Anterior cingulate cortex (tissue), 58 donors: ENCODE results near the gene ZBTB22.
A peak's percentile ranks its signal among the peaks of the same experiment; 100 is the strongest.
"Not testable (repeated sequence)": the region's sequence is repeated elsewhere in the genome, so short reads cannot be mapped to it uniquely, and the experiment has no call there.

Source experiments
- DNase-seq, 58 donors: peaks; one replicate each; lab custom pipeline; 2025; lab: John Stamatoyannopoulos, UW

ZBTB22 gene, protein sequence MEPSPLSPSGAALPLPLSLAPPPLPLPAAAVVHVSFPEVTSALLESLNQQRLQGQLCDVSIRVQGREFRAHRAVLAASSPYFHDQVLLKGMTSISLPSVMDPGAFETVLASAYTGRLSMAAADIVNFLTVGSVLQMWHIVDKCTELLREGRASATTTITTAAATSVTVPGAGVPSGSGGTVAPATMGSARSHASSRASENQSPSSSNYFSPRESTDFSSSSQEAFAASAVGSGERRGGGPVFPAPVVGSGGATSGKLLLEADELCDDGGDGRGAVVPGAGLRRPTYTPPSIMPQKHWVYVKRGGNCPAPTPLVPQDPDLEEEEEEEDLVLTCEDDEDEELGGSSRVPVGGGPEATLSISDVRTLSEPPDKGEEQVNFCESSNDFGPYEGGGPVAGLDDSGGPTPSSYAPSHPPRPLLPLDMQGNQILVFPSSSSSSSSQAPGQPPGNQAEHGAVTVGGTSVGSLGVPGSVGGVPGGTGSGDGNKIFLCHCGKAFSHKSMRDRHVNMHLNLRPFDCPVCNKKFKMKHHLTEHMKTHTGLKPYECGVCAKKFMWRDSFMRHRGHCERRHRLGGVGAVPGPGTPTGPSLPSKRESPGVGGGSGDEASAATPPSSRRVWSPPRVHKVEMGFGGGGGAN

DNA sequence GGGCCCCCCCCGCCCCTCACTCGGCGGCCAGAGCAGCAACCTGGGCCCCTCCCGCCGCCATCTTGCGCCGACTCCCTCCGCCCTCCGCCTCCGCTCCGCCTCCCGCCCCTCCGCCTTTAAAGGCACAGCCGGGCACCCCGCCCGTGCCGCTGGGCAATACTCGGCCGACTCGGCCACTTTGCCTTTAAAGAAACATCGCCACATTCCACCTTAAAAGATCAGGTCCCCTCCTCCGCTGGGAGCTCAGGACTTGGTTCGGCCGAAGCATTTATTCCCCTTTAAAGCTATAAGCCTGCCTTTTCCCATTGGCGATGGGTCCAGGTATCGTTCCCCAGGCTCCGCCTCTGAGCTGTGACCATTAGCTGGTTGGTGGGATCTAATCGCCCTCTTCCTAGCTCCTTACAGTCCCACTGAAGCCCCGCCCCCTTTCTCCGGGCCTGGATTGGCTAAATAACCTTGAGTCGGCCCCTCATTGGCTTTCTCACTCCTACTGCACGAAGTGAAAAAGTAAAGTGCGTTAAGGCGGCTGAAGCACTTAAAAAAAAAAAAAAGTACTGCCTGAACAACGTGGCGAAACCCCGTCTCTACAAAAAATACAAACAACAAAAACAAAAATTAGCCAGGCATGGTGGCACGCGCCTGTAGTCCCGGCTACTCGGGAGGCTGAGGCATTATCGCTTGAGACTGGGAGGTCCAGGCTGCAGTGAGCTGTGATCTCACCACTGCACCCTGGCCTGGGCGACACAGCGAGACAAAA, at the start of gene ZBTB22:
ZBTB22 (minus strand) TSS at position 76 of the 757 bp plus-strand sequence. CDS start 828 bp downstream, outside the sequence.
- peak; percentile 43 to 99 (median 97) for DNase-seq

DNA sequence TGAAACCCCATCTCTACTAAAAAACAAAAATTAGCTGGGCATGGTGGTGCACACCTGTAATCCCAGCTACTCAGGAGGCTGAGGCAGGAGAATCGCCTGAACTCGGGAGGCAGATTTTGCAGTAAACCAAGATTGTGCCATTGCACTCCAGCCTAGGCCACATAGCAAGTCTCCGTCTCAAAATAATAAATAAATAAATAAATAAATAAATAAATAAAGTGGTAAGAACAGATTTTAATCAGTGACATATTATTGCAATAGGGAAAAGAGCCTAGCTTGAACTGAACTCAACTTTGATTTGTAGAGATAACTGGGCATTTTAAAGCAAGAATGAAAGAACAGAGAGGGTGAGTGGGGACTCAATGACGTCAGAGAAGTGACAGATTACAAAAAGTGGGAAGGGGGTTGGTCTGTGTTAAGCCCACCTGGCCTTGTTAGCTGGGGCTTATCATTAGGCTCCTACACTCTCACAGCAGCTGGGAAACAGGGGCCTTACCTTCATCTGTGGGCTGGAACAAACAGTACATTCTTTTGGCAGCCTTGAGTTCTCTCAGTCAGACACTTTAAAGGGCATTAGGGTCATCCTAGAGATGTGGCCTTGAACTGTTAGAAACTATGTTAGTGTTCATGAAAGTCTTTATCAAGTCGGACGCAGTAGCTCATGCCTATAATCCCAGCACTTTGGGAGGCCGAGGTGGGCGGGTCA, 49.6 kb upstream of the ZBTB22 start:
- DNase-seq, result no peak

DNA sequence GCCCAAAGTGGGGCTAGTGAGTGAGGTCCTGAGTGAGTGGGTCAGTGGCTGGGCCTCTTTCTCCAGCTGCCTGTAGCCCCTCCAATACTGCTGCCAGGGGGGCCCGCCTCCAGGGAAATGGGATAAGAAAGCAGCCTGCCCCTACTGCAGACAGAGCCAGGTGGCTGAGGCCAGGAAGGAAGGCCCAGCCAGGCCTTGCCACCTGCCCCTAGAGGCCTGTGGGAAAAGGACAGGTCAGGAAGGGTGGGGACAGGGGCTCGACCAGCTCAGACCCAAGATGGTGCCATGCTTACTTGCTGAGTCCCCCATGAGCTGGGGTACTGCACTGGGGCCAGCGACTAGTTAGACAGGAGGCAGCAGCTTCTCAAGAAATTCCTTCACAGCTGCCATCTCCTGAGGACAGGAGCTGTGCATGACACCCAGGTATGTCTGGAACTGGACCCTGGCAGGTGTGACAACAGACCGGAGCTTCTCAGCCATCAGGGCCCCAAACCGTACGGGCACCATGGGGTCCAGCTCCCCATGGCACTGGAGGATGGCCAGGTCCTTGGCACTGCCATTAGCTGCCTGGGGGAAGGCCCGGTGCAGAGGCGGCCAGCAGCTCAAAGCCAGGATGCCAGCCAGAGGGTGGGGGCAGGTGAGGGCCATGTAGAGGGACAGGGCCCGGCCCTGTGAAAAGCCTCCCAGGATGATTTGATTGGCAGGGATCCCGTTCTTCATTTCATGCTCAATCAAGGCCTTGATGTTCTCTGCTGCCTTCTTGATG, 47.8 kb upstream of the ZBTB22 start:
- not testable (repeated sequence) for DNase-seq

DNA sequence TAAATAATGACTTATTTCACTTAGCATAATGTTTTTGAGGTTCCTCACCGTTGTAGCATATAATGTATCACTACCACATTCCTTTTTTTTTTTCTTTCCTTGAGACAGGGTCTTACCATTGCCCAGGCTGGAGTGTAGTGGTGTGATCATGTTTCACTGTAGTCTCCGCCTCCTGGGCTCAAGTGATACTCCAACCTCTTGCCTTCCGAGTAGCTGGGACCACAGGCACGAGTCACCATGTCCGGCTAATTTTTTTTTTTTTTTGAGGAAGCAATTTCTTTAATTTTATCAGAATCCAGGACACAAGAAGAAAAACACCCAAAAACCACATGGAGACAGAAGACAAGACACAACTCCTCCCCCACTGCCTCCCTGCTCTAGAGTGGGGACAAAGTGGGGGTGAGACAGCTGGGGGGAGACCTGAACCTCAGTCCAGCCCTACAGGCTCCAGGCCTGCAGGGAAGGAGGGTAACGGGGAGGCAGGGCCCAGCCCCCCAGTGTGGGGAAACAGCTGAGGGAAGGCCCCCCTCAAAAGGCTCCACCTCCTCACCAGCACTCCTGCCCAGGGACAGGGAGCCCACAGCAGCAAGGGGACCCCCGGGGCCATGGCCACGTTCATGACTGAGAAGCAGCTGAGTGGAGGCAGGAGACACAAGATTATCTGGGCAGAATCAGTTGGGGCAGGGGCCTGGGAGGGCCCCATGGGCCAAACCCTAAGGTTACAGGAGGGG, 47.1 kb upstream of the ZBTB22 start:
- DNase-seq, result not testable (repeated sequence)

DNA sequence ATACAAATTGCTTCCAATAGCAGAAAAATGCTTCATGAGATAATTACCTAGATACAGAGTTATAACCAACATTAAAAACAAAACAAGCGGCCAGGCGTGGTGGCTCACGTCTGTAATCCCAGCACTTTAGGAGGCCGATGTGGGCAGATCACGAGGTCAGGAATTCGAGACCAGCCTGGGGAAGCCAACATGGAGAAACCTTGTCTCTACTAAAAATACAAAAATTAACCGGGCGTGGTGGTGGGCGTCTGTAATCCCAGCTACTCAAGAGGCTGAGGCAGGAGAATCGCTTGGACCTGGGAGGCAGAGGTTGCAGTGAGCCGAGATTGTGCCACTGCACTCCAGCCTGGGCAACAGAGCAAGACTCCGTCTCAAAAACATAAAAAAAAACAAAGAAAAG, 45.9 kb upstream of the ZBTB22 start:
- not testable (repeated sequence) for DNase-seq

DNA sequence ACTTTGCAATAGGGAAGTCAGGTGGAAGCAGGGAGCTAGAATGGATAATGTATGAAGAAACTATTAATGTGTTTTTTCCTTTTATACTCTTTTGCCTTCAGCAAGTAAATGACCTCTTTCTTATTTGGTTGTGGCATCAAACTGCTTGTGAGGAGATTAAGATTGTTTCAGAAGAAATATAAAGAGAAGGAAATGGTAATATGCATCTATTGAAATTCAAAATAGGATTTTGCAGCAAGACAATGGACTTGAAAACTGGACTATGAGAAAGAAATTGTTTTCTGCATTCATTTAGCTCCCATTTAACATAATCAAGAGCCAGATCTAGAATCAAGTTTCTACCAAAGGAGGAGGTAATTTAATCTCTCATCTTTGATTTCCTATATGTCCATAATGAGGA, 41.8 kb upstream of the ZBTB22 start:
- DNase-seq, result no peak

DNA sequence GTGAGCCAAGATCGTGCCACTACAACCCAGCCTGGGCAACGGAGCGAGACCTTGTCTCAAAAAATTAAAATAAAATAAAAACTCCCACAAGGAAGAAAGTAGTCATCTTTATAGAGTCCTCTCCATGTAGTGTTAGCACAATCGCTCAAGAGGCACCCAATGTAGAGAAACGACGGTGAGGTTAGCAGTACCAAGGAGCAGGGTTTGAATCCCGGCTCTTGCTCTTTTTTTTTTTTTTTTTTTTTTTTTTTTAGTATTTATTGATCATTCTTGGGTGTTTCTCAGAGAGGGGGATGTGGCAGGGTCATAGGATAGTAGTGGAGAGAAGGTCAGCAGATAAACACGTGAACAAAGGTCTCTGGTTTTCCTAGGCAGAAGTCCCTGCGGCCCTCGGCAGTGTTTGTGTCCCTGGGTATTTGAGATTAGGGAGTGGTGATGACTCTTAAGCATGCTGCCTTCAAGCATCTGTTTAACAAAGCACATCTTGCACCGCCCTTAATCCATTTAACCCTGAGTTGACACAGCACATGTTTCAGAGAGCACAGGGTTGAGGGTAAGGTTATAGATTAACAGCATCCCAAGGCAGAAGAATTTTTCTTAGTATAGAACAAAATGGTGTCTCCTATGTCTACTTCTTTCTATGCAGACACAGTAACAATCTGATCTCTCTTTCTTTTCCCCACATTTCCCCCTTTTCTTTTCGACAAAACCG, 39.8 kb upstream of the ZBTB22 start:
- not testable (repeated sequence) for DNase-seq

DNA sequence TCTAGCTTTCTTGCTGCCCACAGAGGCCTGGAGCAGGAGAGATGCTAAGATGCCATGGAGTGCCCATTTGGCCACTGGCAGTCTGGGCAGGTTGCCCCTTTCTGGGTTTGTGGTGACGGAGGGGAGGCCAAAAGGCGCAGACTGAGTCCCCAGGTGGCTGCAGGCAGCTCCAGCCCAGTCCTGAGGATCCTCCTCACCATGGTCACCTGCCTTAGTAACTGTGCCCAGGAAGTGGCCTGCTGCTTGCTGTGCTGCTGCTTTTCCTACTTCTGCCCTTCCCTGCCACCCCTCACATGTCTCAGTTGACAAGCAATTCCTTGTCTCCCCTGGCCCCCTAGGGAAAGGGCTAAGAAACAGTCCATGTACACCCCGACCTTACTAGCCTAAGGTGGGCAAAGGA, 38.8 kb upstream of the ZBTB22 start:
- DNase-seq, result no peak

DNA sequence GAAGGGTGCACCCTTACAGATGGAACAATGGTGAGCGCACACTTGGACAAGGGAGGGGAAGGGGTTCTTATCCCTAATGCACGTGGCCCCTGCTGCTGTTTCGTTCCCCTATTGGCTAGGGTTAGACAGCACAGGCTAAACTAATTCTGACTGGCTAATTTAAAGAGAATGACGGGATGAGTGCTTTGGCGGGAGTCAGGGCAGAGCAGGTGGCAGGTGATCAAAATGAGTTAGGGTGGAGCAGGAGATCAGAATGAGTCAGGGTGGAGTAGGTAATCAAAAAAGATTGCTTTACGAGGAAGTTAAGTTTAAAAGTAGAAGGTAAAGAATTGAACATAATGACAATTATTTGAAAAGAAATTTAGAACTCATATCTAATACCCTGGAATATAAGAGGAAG, 38.3 kb upstream of the ZBTB22 start:
- DNase-seq, result not testable (repeated sequence)

DNA sequence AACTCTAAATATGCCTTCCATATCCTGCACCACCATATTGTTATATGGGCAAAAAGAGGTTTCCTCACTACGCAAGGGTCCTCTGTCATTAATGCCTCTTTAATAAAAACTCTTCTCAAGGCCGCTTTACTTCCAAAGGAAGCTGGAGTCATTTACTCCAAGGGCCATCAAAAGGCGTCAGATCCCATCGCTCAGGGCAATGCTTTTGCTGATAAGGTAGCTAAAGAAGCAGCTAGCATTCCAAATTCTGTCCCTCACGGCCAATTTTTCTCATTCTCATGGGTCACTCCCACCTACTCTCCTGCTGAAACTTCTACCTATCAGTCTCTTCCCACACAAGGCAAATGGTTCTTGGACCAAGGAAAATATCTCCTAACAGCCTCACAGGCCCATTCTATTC, 30.3 kb upstream of the ZBTB22 start:
- no peak for DNase-seq

DNA sequence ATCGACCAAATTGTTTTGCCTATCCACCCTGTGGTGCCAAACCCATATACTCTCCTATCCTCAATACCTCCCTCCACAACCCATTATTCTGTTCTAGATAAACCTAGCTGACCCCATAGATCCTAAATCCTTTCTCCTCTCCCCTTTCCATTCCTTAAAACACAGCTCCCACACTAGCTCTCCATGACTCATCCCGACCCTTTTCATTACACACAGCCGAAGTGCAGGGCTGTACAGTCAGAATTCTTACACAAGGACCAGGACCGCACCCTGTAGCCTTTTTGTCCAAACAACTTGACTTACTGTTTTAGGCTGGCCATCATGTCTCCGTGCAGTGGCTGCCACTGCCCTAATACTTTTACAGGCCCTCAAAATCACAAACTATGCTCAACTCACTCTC, 29.4 kb upstream of the ZBTB22 start:
- DNase-seq, result not testable (repeated sequence)

DNA sequence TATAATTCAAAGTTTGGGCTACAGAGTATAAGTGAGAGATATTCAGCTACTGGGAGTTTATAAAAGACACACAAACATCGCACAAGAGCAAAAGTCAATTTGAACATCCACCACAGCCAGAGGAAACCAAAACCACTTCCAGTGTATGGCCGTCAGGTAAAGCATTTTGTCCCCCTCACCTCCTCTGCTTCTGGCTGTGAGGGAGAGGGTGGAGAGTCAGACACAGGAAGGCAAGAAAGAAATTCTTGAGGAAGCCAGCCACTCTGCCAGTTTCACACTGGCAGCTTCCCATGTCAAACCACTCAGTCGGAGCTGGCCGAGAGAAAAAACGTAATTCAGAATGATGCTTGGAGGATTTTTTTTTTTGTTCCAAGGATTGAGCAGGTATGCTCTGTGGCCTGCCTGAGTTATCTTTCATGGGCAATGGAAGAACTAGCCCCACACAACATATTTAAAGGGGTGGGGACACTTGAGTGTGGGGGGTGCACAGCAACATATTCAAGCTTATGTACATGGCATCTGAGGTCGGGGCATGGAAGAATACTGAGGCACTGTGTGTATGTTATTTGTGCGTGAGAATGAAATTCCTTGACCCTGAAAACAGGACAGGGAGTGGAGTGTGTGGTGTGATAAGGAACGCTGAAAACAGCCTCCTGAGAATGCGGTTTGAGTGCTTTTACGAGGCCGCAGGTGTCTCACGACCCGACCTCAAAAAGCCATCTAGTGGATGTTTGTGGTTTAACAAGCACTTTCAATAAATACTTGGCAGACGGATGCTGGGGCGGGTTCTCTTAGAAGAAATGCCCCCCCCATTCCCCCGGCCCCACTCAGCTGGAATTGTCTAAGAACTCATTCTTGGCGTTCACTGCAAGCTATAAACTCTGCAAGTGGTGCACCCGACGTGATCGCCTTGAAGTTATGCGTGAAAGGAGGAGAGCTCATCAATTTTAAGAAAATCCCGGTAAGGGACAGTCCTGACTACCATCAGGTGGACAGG, 27.5 kb upstream of the ZBTB22 start:
- DNase-seq, result peak in 23 of 58 donors; percentile 1 to 36 (median 9)

DNA sequence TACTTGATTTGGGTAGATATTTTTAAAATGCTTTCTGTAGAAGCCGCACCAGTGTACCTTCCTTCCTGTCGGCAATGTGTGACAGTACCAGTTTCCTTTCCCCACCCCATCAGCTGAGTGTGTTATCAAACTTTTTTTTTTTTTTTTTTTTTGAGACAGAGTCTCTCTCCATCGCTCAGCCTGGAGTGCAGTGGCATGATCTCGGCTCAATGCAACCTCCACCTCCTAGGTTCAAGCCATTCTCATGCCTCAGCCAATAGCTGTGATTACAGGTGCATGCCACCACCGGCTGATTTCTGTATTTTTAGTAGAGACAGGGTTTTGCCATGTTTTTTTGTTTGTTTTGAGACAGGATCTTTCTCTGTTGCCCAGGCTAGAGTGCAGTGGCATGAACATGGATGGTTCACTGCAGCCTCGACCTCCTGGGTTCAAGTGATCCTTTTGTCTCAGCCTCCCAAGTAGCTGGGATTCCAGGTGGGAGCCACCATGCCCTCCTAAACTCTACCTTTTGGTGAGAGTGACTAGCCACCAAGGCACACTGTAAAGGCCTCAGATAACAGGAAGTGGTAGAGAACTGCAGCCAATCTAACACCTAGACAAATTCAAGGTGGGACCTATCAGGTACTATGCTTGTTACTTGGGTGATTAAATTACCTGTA, 26.5 kb upstream of the ZBTB22 start:
- no peak for DNase-seq

DNA sequence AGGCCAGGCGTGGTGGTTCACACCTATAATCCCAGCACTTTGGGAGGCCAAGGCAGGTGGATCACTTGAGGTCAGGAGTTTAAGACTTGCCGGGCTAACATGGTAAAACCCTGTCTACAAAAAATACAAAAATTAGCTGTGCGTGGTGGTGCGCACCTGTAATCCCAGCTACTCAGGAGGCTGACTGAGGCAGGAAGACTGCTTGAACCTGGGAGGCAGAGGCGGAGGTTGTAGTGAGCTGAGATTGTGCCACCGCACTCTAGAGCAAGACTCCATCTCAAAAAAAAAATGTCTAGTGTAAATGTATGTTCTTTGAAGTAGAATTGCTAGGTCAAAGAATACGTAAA, 26.0 kb upstream of the ZBTB22 start:
- not testable (repeated sequence) for DNase-seq

DNA sequence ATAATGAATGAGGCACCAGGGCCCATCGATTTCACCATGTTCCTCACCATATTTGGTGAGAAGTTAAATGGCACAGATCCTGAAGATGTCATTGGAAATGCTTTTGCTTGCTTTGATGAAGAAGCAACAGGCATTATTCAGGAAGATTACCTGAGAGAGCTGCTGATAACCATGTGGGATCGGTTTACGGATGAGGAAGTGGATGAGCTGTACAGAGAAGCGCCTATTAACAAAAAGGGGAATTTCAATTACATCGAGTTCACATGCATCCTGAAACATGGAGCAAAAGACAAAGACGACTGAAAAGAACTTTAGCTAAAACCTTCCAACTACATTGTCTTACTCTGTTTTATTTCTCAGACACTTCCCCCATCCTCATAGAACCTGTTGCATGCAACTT, 21.6 kb upstream of the ZBTB22 start:
- DNase-seq, result no peak

DNA sequence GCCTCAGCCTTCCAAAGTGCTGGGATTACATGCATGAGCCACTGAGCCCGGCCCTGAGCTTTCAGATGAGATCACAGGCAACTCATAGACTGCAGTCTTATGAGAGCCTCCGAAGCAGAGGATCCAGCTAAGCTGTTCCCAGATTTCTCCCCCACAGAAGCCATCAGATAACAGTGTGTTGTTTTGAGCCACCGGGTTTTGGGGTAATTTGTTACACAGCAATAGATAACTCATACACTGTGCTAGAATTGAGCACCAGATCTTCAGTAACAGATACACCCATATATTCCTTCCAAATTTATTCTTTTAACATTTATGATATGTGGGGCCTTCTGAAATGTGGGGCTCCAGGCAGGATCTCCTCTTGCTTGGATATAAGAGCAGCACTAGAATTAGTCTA, 19.0 kb upstream of the ZBTB22 start:
- no peak for DNase-seq

DNA sequence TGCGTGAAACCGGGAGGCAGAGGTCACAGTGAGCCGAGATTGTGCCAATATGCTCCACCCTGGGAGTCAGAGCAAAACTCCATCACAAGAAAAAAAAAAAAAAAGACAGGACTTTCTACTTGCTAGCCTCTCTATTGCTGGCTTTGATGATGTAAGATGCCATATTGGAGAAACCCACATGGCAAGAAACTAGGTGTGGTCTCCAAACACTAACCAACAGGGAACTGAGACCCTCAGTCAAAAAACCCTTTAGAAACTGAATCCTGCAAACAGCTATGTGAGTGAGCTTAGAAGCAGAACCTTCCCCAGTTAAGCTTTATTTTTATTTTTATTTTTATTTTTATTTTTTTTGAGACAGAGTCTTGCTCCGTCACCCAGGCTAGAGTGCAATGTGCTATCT, 18.4 kb upstream of the ZBTB22 start:
- DNase-seq, result no peak
